K562 (cell line): Measurements from ENCODE around the gene KCNH2. TPM values are rescaled to one million over a fixed set of nuclear protein-coding genes. Genes with fewer than 3 reads are reported as not detected.

Source experiments
- ARID1B ChIP-seq: fragments of 450-650 bp; IDR thresholded peaks from 2 replicates; pipeline ENCODE4 v1.6.1; 2016; ENCODE audit warnings: antibody characterized with exemption, mild to moderate bottlenecking, inconsistent platforms
- ATF6 ChIP-seq: sonication (generic); formaldehyde crosslinking; IDR thresholded peaks from 2 replicates; pipeline ENCODE4 v1.4.0; 2020; ENCODE audit warnings: mild to moderate bottlenecking, missing genetic modification reagents
- BRF1 ChIP-seq: IDR thresholded peaks from 3 replicates; pipeline ENCODE4 v1.6.1; 2011; ENCODE audit warnings: borderline replicate concordance, mild to moderate bottlenecking; ENCODE audit not compliant: insufficient read length; ENCODE audit errors: extremely low read depth
- CEBPZ ChIP-seq: fragments of 150-350 bp; IDR thresholded peaks from 2 replicates; pipeline ENCODE4 v1.6.1; 2014; ENCODE audit warnings: low read depth, mild to moderate bottlenecking, low read length, borderline replicate concordance
- FOXM1 ChIP-seq, 2 experiments: fragments of 450-650 bp in 1 of 2; sonication (generic) in 1 of 2; formaldehyde crosslinking in 1 of 2; IDR thresholded peaks; 2 replicates each; pipeline versions ENCODE4 v1.6.1 to v1.9.0; 2017 to 2022; ENCODE audit warnings: low read depth in 2 of 2, mild to moderate bottlenecking in 2 of 2, missing genetic modification reagents in 1 of 2, moderate library complexity in 1 of 2
- GTF2F1 ChIP-seq: IDR thresholded peaks from 2 replicates; pipeline ENCODE4 v1.6.1; 2011; ENCODE audit warnings: low read depth, low read length, improper control_type of control experiment
- MBD1 ChIP-seq: fragments of 250-450 bp; sonication (Bioruptor Pico); IDR thresholded peaks from 2 replicates; pipeline ENCODE4 v1.8.0; 2022; ENCODE audit warnings: inconsistent platforms
- POLR2G ChIP-seq: fragments of 200-400 bp; formaldehyde crosslinking; IDR thresholded peaks from 2 replicates; pipeline ENCODE4 v1.6.1; 2017; ENCODE audit warnings: low read depth, mild to moderate bottlenecking, antibody characterized with exemption, low read length, moderate library complexity
- POU5F1 ChIP-seq: fragments of 150-350 bp; IDR thresholded peaks from 2 replicates; pipeline ENCODE4 v1.6.1; 2014; ENCODE audit warnings: borderline replicate concordance, low read length, low read depth, mild to moderate bottlenecking; ENCODE audit not compliant: partially characterized antibody
- SETDB1 ChIP-seq: IDR thresholded peaks from one replicate; pipeline ENCODE4 v1.6.1; 2012; ENCODE audit warnings: low read length, control low read depth, inconsistent platforms
- ZBTB5 ChIP-seq: fragments of 450-650 bp; IDR thresholded peaks from 2 replicates; pipeline ENCODE4 v1.6.1; 2017; ENCODE audit warnings: antibody characterized with exemption
- ZNF165 ChIP-seq: fragments of 250-450 bp; sonication (Bioruptor Pico); IDR thresholded peaks from 2 replicates; pipeline ENCODE4 v1.4.0; 2020; ENCODE audit warnings: borderline replicate concordance
- ZNF197 ChIP-seq: fragments of 200-800 bp; sonication (Bioruptor generic); IDR thresholded peaks from 2 replicates; pipeline ENCODE4 v1.6.1; 2016; ENCODE audit warnings: low read depth, missing genetic modification characterization, missing compliant biosample characterization
- ZNF282 ChIP-seq: sonication (generic); formaldehyde crosslinking; IDR thresholded peaks from 2 replicates; pipeline ENCODE4 v1.8.1; 2023; ENCODE audit warnings: missing genetic modification reagents
- ZSCAN32 ChIP-seq: fragments of 450-650 bp; formaldehyde crosslinking; IDR thresholded peaks from 2 replicates; pipeline ENCODE4 v1.4.0; 2020; ENCODE audit warnings: mild to moderate bottlenecking, moderate library complexity
- polyA plus RNA-seq, 8 experiments: library from polyadenylated mRNA; depleted of rRNA in 4 of 8; stranded (reverse) in 5 of 8; unstranded in 3 of 8; fragments of >200 nt; fragmentation: Nextera tagmentation in 2 of 8; fragmentation: Illumina TruSeq in 1 of 8; extraction: Ambion mirVana in 2 of 8; extraction: Trizol in 1 of 8; gene quantifications; 2 replicates each; pipeline versions ENCODE4 v1.2.1 to v1.2.3, GENCODE V29; 2011 to 2014; ENCODE audit warnings: inconsistent platforms in 1 of 8, missing spikeins in 1 of 8
- total RNA-seq, 7 experiments: library from RNA; depleted of rRNA in 6 of 7; stranded (reverse); fragments of >200 nt in 6 of 7; fragmentation: Illumina TruSeq in 2 of 7; extraction: Trizol in 2 of 7; gene quantifications; 2 replicates each; pipeline versions ENCODE4 v1.2.1 to v1.2.3, GENCODE V29; 2011 to 2021; ENCODE audit warnings: low replicate concordance in 1 of 7

The KCNH2 gene
- total and polyA plus RNA-seq, 9 of the 15 experiments (the other 6 are each of a cell fraction or from before 2014, with no cell fraction given), result 18.1 to 368 (median 218) TPM

- no peak for TF ChIP-seq CEBPZ
- TF ChIP-seq GTF2F1, result 0 out of 2 replicates have a peak, but pooled peaks have one; percentile 48
- no peak for TF ChIP-seq ZSCAN32 (CRISPR knock-in tag)
- no peak for TF ChIP-seq ZNF282
- TF ChIP-seq ARID1B, result peak; percentile 88
- TF ChIP-seq FOXM1 (IDR thresholded peaks at IDR 0.05; ENCODE audit: low read depth), result 0 out of 2 replicates have a peak, but pooled peaks have one; percentile 16
- no peak for TF ChIP-seq FOXM1 (CRISPR knock-in tag; IDR thresholded peaks at IDR 0.05; ENCODE audit: low read depth)
- TF ChIP-seq POLR2G, result peak; percentile 86
- no peak for TF ChIP-seq BRF1
- TF ChIP-seq ZBTB5, result no peak; the same call in 1 of the 2 replicates
- TF ChIP-seq MBD1, result no peak
- 0 out of 2 replicates have a peak, but pooled peaks have one; percentile 49 for TF ChIP-seq ZNF197 (CRISPR knock-in tag)
- TF ChIP-seq ATF6 (CRISPR knock-in tag), result 0 out of 2 replicates have a peak, but pooled peaks have one; percentile 61
- no peak for TF ChIP-seq POU5F1
- no peak for TF ChIP-seq SETDB1
- peak; percentile 64; the same call in 1 of the 2 replicates for TF ChIP-seq ZNF165
These were observed 22.4 kb downstream of the KCNH2 start (continued) for GRCh38 chr7:150955519-150956394.
